Measurements from ENCODE around the gene INCA1. TPM values are rescaled to one million over a fixed set of nuclear protein-coding genes. Genes with fewer than 3 reads are reported as not detected.

The INCA1 gene
- total and polyA plus RNA-seq, 2 of the 13 experiments (the other 11 are each of a cell fraction or from before 2014, with no cell fraction given): 0.93 to 2.6 TPM

GRCh38 chr17:4986951-4987766 lies 10.2 kb downstream of the INCA1 start, which contains the start of gene CAMTA2 (continued):
- peak; percentile 90 for TF ChIP-seq YY1 (IDR thresholded peaks at IDR 0.05; ENCODE audit: insufficient read depth, insufficient replicate concordance, low read depth, low read length)
- peak; percentile 92 for TF ChIP-seq HDAC1 (CRISPR knock-in tag; IDR thresholded peaks at IDR 0.05)
- TF ChIP-seq MED13 (CRISPR knock-in tag; IDR thresholded peaks at IDR 0.05): peak; percentile 68
- TF ChIP-seq HNRNPK (IDR thresholded peaks at IDR 0.05; ENCODE audit: low read depth, low read length, poor library complexity, severe bottlenecking): peak; percentile 85
- TF ChIP-seq PPARG (CRISPR knock-in tag; conservative IDR thresholded peaks at IDR 0.05): no peak
- peak; percentile 88 for TF ChIP-seq GMEB2 (CRISPR knock-in tag; IDR thresholded peaks at IDR 0.05; ENCODE audit: low read depth)
- TF ChIP-seq ZNF30 (CRISPR knock-in tag; IDR thresholded peaks at IDR 0.05): no peak
- TF ChIP-seq ZNF331 (CRISPR knock-in tag; IDR thresholded peaks at IDR 0.05): 0 out of 2 replicates have a peak, but pooled peaks have one; percentile 67
- TF ChIP-seq ZNF740 (CRISPR knock-in tag; IDR thresholded peaks at IDR 0.05): peak; percentile 95
- no peak for TF ChIP-seq NPAS2 (CRISPR knock-in tag; IDR thresholded peaks at IDR 0.05; ENCODE audit: borderline replicate concordance)
- no peak for TF ChIP-seq MBNL3 (CRISPR knock-in tag; conservative IDR thresholded peaks at IDR 0.05)
- peak; percentile 99 for TF ChIP-seq ZNF574 (CRISPR knock-in tag; IDR thresholded peaks at IDR 0.05)
- TF ChIP-seq ZNF607 (CRISPR knock-in tag; IDR thresholded peaks at IDR 0.05; ENCODE audit: borderline replicate concordance): peak; percentile 81
- peak; percentile 63; the same call in 1 of the 2 replicates for TF ChIP-seq NR2C2 (CRISPR knock-in tag; IDR thresholded peaks at IDR 0.05; ENCODE audit: borderline replicate concordance)
- TF ChIP-seq ZNF136 (CRISPR knock-in tag; IDR thresholded peaks at IDR 0.05; ENCODE audit: low read depth): 0 out of 2 replicates have a peak, but pooled peaks have one; percentile 77
- TF ChIP-seq TARDBP (CRISPR knock-in tag; IDR thresholded peaks at IDR 0.05): no peak
- TF ChIP-seq ZFP36L1 (CRISPR knock-in tag; IDR thresholded peaks at IDR 0.05): peak; percentile 78
- TF ChIP-seq ZNF142 (CRISPR knock-in tag; IDR thresholded peaks at IDR 0.05): peak; percentile 83
- TF ChIP-seq ZFY (CRISPR knock-in tag; IDR thresholded peaks at IDR 0.05): peak; percentile 71

Measured in HepG2 (cell line).